Measurements from ENCODE around the gene SMC1B.
"Not testable (repeated sequence)": the region's sequence is repeated elsewhere in the genome, so short reads cannot be mapped to it uniquely, and the experiment has no call there.

Gene SMC1B

DNA sequence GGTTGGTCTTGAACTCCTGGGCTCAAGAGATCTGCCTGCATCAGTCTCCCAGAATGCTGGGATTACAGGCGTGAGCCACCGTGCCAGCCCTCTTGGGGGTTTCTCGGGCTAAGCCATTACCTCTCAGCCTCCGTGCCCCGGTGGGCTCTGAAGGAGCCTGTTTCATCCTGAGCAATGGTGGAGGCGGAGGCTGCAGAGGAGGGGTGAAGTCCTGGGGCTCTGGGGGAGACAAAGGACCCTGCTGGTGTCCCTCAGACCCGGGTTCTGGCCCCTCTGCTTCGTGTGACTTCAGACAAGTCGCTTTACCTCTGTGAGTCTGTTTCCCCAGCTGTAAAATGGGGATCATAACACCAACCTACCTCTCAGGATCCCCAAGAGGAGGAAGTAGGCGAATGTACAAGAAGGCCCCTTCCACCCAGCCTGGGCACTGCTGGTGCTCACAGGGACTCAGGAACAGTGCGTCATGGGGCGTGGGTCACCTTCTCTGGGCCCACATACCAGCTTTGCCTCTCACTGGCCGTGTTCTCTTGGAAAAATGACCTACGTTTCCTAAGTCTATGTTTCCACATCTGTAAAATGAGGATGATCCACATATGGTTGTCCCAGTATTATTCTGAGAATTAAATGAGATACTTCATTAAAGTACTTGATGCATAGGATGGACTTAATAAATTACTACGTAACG, 36.8 kb upstream of the SMC1B start:
- Mint-ChIP-seq H3K27ac (no peak overlapping the region), H3K27me3 (no peaks in the 10 kb centered on the region), H3K4me3 (no peak overlapping the region), H3K9me3 (no peaks in the 10 kb centered on the region), H3K4me1 (ENCODE audit: low read depth) (no peaks in the 10 kb centered on the region), H3K36me3 (ENCODE audit: low read depth) (no peaks in the 10 kb centered on the region)

DNA sequence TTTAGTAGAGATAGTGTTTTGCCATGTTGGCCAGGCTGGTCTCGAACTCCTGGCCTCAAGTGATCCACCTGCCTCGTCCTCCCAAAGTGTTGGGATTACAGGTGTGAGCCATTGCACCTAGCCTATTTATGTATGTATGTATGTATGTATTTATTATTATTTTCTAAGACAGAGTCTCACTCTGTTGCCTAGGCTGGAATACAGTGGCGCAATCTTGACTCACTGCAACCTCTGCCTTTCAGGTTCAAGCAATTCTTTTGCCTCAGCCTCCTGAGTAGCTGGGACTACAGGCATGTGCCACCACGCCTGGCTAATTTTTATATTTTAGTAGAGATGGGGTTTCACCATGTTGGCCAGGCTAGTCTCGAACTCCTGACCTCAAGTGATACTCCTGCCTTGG, 36.0 kb upstream of the SMC1B start:
- not testable (repeated sequence) for H3K27me3 Mint-ChIP-seq; H3K4me3 Mint-ChIP-seq; H3K4me1 Mint-ChIP-seq (ENCODE audit: low read depth); H3K27ac Mint-ChIP-seq; H3K9me3 Mint-ChIP-seq; H3K36me3 Mint-ChIP-seq (ENCODE audit: low read depth)

DNA sequence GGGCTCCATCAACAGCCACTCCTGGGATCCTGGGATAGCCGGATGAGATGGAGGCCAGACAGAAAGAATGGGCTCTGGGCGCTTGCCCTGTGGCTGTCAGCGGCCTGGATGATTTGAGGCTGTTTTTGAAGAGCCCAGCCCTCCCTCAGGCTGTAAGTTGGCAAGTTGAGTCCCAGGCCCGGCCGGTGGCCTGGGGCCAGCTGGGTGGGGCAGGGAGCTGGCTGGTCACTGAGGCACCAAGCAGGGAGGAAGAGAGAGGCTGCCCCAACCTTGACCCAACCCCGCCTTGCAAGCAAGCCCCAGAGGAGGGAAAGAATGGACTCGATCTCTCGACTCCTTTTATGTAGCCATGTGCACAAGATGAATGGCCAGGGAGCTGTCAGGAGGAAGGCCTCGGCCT, 35.0 kb upstream of the SMC1B start:
- Mint-ChIP-seq H3K27ac (no peak overlapping the region), H3K36me3 (ENCODE audit: low read depth) (no peaks in the 10 kb centered on the region), H3K9me3 (no peaks in the 10 kb centered on the region), H3K27me3 (no peaks in the 10 kb centered on the region), H3K4me3 (no peak overlapping the region), H3K4me1 (ENCODE audit: low read depth) (no peaks in the 10 kb centered on the region)

DNA sequence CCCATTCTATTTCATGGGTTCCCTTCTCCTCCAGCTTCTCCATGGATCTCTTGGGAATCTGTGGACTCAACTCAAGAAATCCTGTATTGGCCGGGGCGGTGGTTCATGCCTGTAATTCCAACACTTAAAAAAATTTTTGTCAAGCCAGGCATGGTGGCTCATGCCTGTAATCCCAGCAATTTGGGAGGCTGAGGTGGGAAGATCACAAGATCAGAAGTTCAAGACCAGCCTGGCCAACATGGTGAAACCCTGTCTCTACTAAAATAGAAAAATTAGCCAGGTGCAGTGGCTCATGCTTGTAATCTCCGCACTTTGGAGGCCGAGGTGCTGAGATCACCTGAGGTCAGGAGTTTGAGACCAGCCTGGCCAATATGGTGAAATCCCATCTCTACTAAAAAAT, 34.2 kb upstream of the SMC1B start:
- H3K36me3 Mint-ChIP-seq (ENCODE audit: low read depth); H3K4me3 Mint-ChIP-seq; H3K9me3 Mint-ChIP-seq; H3K27ac Mint-ChIP-seq; H3K4me1 Mint-ChIP-seq (ENCODE audit: low read depth); H3K27me3 Mint-ChIP-seq: not testable (repeated sequence)

DNA sequence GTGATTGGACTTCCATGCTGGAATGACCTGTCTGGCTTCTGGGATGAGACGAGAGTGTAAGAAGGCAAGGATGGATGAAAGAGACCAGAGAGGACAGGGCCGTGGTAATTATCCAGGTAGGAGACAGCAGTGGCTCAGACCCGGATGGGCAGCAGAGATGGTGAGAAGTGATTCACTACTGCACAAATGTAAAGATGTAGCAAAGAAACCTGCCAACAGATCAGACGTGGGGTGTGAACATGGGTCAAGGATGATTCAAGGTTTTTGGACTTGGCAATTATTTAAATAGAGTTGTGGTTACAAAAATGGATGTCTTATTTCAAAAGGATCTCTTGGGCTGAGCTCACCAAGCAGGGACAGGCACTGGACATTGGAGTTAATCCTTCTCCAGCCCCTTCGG, 32.8 kb upstream of the SMC1B start:
- Mint-ChIP-seq H3K9me3 (no peaks in the 10 kb centered on the region), H3K4me1 (ENCODE audit: low read depth) (peaks cover 1% of the 10 kb centered on the region), H3K27ac (peak overlapping the region; percentile 4), H3K27me3 (peaks cover 1% of the 10 kb centered on the region), H3K36me3 (ENCODE audit: low read depth) (no peaks in the 10 kb centered on the region), H3K4me3 (no peak overlapping the region)

DNA sequence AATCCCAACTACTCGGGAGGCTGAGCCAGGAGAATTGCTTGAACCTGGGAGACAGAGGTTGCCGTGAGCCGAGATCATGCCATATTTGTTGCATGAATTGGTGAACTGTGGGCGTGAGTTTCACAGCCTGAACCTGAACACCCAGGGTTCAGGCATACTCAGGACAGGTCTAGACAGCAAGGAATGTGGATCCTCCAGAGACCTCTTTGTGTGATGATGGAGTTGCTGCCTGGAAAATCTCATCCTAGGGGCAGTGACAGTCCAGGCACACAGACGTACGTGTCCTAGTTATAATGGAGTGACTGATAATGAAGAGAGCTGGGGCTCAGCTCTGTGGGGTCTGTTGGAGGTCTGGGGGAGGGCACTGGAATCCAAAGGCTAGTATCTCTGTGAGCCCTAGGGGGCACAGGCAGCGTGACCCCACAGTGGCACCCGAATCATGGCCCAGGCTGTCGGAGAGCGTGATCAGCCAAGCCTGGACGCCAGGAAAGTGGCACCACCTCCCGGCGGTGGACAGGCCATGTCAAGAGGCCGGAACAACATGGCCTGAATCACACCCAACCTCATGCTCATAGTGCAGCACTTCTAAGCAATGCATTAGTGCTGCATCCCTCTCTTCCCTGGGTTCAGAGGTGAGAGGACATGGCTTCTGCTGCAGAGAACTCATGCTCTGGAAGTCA, 31.8 kb upstream of the SMC1B start:
- H3K36me3 Mint-ChIP-seq (ENCODE audit: low read depth): no peaks in the 10 kb centered on the region
- no peaks in the 10 kb centered on the region for H3K9me3 Mint-ChIP-seq
- H3K27me3 Mint-ChIP-seq: peaks cover 2% of the 10 kb centered on the region
- H3K4me1 Mint-ChIP-seq (ENCODE audit: low read depth): peaks cover 10% of the 10 kb centered on the region
- H3K27ac Mint-ChIP-seq: no peak overlapping the region
- no peak overlapping the region for H3K4me3 Mint-ChIP-seq

DNA sequence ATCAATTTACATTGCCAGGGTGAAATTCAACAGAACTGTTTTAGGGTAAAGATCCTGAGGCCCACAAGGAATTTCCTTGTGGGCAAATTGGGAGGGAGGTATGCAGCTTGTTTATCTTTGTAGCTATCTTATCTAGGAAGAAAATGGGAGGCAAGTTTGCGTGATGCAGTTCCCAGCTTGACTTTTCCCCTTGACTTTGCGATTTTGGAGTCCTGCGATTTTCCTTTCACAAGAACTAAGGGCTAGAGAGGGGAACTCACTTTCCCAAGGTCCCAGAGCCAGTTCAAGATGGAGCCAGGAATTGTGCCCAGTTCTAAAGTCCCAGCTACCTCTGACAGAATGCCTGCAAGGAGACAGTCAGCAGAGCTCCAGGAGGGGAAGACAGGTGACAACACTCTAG, 30.8 kb upstream of the SMC1B start:
- Mint-ChIP-seq H3K4me3 (no peak overlapping the region), H3K36me3 (ENCODE audit: low read depth) (no peaks in the 10 kb centered on the region), H3K4me1 (ENCODE audit: low read depth) (peaks cover 10% of the 10 kb centered on the region), H3K9me3 (no peaks in the 10 kb centered on the region), H3K27me3 (peaks cover 2% of the 10 kb centered on the region), H3K27ac (no peak overlapping the region)

DNA sequence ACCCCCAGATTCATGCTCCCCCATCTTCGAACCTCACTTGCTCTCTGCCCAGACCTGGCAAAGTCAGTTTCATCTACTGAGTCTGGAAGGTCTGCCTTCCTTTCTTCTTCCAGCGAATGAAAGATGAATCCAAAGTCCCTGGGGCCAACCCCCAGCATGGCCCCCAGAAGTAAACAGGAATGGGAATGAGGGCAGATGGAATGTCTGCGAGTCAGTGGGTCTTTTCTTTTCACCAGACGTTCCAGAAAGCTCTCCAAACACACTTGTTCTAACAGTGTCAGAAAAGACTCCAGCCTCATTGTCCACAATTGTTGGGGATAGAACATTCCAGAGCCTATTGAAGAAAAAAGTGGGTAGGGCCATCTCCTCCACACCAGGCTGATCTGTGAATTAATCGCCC, 28.7 kb upstream of the SMC1B start:
- Mint-ChIP-seq H3K4me3 (no peak overlapping the region), H3K4me1 (ENCODE audit: low read depth) (peaks cover 10% of the 10 kb centered on the region), H3K27me3 (peaks cover 2% of the 10 kb centered on the region), H3K36me3 (ENCODE audit: low read depth) (no peaks in the 10 kb centered on the region), H3K9me3 (no peaks in the 10 kb centered on the region), H3K27ac (no peak overlapping the region)

DNA sequence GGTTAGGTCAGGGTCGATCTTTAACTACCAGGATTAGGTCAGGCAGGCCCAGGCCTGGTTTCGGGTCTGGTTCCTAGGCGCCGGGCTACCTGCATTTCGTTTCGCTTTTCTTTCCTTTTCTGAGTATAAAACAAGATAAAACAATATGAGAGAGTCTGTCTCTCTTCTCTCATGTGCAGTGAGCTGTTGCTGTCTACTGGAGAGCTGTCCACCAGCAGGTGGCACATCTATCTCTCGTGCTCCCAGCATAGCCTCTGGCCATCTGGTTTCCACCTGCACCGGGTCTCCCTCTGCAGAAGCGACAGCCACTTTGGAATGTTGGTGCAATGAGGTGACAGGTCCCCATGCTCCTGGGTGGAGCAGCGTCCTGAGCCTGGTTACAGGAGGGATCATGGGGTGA, 27.7 kb upstream of the SMC1B start:
- no peak overlapping the region for H3K27ac Mint-ChIP-seq
- H3K4me3 Mint-ChIP-seq: peak overlapping the region; percentile 53
- no peaks in the 10 kb centered on the region for H3K9me3 Mint-ChIP-seq
- H3K36me3 Mint-ChIP-seq (ENCODE audit: low read depth): no peaks in the 10 kb centered on the region
- peaks cover 10% of the 10 kb centered on the region for H3K4me1 Mint-ChIP-seq (ENCODE audit: low read depth)
- peaks cover 2% of the 10 kb centered on the region for H3K27me3 Mint-ChIP-seq

DNA sequence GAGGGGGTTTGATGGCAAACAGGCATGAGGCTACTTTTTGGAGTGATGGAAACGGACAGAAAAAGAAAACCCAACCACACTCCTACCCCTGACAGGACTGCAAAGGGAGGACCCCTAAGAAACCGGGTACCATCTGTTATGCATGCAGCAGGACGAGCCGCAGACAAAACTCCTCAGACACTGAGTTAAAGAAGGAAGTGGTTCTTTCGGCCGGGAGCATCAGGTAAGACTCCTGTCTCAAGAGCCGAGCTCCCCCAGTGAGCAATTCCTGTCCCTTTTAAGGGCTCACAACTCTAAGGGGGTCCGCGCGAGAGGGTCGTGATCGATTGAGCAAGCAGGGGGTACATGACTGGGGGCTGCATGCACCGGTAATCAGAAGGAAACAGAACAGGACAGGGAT, 27.3 kb upstream of the SMC1B start:
- H3K27me3 Mint-ChIP-seq; H3K9me3 Mint-ChIP-seq; H3K36me3 Mint-ChIP-seq (ENCODE audit: low read depth); H3K27ac Mint-ChIP-seq: not testable (repeated sequence)
- Mint-ChIP-seq H3K4me3 (peak overlapping the region; percentile 53), H3K4me1 (ENCODE audit: low read depth) (peaks cover 12% of the 10 kb centered on the region)

DNA sequence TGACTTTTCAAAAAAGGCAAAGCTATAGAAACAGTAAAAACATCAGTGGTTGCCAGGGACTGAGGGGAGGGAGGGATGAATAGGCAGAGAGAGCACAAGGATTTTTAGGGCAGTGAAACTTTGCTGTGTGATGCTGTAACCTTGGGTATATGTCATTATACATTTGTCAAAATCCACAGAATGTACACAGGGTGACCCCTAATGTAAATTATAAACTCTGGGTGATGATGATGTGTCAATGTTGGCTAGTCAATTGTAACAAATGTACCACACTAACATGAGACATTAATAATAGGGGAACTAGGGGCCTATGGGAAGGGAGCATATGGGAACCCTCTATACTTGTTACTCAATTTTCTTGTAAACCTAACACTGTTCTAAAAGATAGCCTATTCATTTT, 24.9 kb upstream of the SMC1B start:
- H3K36me3 Mint-ChIP-seq (ENCODE audit: low read depth): no peaks in the 10 kb centered on the region
- H3K9me3 Mint-ChIP-seq: no peaks in the 10 kb centered on the region
- no peak overlapping the region for H3K4me3 Mint-ChIP-seq
- no peak overlapping the region for H3K27ac Mint-ChIP-seq
- H3K27me3 Mint-ChIP-seq: peaks cover 2% of the 10 kb centered on the region
- H3K4me1 Mint-ChIP-seq (ENCODE audit: low read depth): peaks cover 17% of the 10 kb centered on the region

DNA sequence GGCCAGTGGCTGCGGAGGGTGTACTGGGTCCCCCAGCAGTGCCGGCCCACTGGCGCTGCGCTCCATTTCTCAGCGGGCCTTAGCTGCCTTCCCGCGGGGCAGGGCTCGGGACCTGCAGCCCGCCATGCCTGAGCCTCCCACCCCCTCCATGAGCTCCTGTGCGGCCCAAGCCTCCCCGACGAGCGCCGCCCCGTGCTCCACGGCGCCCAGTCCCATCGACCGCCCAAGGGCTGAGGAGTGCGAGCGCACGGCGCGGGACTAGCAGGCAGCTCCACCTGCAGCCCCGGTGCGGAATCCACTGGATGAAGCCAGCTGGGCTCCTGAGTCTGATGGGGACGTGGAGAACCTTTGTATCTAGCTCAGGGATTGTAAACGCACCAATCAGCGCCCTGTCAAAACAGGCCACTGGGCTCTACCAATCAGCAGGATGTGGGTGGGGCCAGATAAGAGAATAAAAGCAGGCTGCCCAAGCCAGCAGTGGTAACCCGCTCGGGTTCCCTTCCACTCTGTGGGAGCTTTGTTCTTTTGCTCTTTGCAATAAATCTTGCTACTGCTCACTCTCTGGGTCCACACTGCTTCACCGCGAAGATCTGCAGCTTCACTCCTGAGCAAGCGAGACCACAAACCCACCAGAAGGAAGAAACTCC, 23.6 kb upstream of the SMC1B start:
- H3K4me3 Mint-ChIP-seq: not testable (repeated sequence)

DNA sequence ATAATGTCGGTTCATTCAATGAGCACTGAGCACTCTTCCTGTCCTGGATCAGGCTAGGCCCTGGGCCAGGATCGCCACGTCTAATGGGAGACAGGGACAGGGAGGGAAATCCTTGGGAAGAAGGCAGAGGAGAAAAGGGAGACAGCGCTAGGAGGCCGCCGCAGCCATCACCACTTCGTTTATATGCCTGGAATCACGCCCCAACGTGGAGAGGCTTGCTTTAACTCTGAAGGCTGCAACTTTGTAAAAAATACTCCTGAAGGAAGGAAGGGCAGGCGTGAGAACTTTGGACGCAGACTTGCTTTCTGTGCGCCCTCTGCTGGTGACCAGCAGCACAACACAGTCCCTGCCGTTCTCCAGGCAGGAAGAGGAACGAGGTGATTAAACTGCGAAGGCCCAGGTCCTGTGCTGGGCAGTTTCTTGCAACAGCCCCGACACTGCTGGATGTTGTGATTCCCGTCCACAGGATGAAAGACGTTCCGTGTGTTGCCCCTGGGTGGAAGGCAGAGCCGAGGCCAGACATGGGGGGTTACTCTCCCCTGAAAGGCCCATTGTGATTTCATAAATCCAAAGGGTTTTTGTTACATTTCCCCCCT, 22.2 kb upstream of the SMC1B start:
- H3K27me3 Mint-ChIP-seq: no peaks in the 10 kb centered on the region
- peaks cover 10% of the 10 kb centered on the region for H3K4me1 Mint-ChIP-seq (ENCODE audit: low read depth)
- H3K36me3 Mint-ChIP-seq (ENCODE audit: low read depth): no peaks in the 10 kb centered on the region
- no peak overlapping the region for H3K4me3 Mint-ChIP-seq
- H3K9me3 Mint-ChIP-seq: no peaks in the 10 kb centered on the region
- no peak overlapping the region for H3K27ac Mint-ChIP-seq

More for the DNA sequence above, 23.6 kb upstream of the SMC1B start:
- H3K9me3 Mint-ChIP-seq; H3K36me3 Mint-ChIP-seq (ENCODE audit: low read depth); H3K27ac Mint-ChIP-seq; H3K27me3 Mint-ChIP-seq: not testable (repeated sequence)
- H3K4me1 Mint-ChIP-seq (ENCODE audit: low read depth): peaks cover 17% of the 10 kb centered on the region

DNA sequence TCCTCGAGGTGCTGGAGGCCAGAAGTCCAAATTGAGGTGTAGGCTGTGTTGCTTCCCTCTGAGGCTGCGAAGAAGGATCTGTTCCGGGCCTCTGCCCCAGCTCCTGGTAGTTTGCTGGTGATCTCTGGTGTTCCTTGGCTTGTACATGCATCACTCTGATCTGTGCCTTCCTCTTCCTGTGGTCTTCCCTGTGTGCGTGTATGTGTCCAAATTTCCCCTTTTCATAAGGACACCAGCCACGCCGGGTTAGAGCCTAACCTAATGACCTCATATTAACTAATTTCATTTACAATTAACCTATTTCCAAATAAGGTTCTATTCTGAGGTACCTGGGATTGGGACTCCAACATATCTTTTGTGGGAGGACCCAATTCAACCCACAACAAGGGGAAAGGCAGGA, 21.6 kb upstream of the SMC1B start:
- no peak overlapping the region for H3K4me3 Mint-ChIP-seq
- no peaks in the 10 kb centered on the region for H3K36me3 Mint-ChIP-seq (ENCODE audit: low read depth)

DNA sequence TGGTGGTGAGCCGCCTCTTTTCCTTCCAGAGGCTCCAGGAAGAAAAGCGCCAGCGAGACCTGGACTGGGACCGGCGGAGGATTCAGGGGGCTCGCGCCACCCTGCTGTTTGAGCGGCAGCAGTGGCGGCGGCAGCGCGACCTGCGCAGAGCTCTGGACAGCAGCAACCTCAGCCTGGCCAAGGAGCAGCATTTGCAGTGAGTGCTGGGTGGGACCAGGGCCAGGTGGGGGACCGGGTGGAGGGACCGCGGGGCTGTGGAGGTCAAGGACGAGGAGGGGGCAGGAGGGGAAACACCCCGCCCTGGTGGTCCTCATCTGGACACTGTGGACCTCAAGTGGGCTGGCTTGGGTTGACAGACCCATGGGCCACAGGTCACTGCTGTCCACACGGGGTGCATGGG, 17.5 kb upstream of the SMC1B start:
- H3K27ac Mint-ChIP-seq: no peak overlapping the region
- no peaks in the 10 kb centered on the region for H3K9me3 Mint-ChIP-seq
- H3K36me3 Mint-ChIP-seq (ENCODE audit: low read depth): no peaks in the 10 kb centered on the region
- peaks cover 6% of the 10 kb centered on the region for H3K4me1 Mint-ChIP-seq (ENCODE audit: low read depth)
- no peaks in the 10 kb centered on the region for H3K27me3 Mint-ChIP-seq
- H3K4me3 Mint-ChIP-seq: no peak overlapping the region

More for the DNA sequence above, 21.6 kb upstream of the SMC1B start:
- no peaks in the 10 kb centered on the region for H3K9me3 Mint-ChIP-seq
- peaks cover 7% of the 10 kb centered on the region for H3K4me1 Mint-ChIP-seq (ENCODE audit: low read depth)
- no peaks in the 10 kb centered on the region for H3K27me3 Mint-ChIP-seq
- H3K27ac Mint-ChIP-seq: no peak overlapping the region

Data from stimulated activated naive CD8-positive, alpha-beta T cell treated with anti-CD3 and anti-CD28 coated beads, Interleukin-15, Interleukin-2, amounts not matched to agents 100 ng/mL and 50 ng/mL, for 24 hours (primary cell).